Hepatocyte (in vitro differentiated cells): ENCODE data around the gene DRD3.

ENCODE experiments used
- EZH2 ChIP-seq: fragments of 200-600 bp; sonication (generic); IDR thresholded peaks from 2 replicates; pipeline ENCODE4 v1.6.1; 2016; ENCODE audit warnings: antibody characterized with exemption, mild to moderate bottlenecking, borderline replicate concordance
- EZH2phosphoT487 ChIP-seq: fragments of 200-600 bp; sonication (generic); IDR thresholded peaks from one replicate; pipeline ENCODE4 v1.6.1; 2018; ENCODE audit warnings: antibody characterized with exemption, mild to moderate bottlenecking, low read depth, moderate library complexity; ENCODE audit not compliant: unreplicated experiment, severe bottlenecking
- TF ChIP-seq, protein P1 (sequence below): fragments of 200-600 bp; sonication (generic); IDR thresholded peaks from 2 replicates; pipeline ENCODE4 v1.5.1; 2016; ENCODE audit warnings: antibody characterized with exemption, mild to moderate bottlenecking; ENCODE audit not compliant: poor library complexity

GRCh38 chr3:114178770-114179368 is at the start of gene DRD3:
- TF ChIP-seq EZH2 (no peak), EZH2phosphoT487 (no peak)
- TF ChIP-seq, protein P1, sequence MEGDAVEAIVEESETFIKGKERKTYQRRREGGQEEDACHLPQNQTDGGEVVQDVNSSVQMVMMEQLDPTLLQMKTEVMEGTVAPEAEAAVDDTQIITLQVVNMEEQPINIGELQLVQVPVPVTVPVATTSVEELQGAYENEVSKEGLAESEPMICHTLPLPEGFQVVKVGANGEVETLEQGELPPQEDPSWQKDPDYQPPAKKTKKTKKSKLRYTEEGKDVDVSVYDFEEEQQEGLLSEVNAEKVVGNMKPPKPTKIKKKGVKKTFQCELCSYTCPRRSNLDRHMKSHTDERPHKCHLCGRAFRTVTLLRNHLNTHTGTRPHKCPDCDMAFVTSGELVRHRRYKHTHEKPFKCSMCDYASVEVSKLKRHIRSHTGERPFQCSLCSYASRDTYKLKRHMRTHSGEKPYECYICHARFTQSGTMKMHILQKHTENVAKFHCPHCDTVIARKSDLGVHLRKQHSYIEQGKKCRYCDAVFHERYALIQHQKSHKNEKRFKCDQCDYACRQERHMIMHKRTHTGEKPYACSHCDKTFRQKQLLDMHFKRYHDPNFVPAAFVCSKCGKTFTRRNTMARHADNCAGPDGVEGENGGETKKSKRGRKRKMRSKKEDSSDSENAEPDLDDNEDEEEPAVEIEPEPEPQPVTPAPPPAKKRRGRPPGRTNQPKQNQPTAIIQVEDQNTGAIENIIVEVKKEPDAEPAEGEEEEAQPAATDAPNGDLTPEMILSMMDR: no peak
